ENCODE measurements around the gene GRIN1.

The GRIN1 gene

DNA sequence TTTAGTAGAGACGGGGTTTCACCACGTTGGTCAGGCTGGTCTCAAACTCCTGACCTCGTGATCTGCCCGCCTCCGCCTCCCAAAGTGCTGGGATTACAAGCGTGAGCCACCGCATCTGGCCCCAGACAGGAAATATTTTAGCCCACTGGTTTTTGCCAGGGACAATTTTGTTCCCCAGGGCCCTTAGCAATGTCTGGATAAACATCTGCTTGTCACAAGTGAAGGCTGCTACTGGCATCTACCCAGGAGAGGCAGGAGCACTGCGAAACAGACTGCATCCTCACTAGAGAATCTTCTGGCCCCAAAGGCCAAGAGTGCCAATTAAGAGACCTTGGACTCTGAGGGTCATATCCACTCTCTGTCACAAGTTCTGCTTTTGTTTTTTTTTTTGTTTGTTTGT is 64.0 kb downstream of the GRIN1 start:
- H3K4me1 ChIP-seq, result peaks cover 4 to 76% (median 62%) of the 10 kb centered on the region in 4 donors
- H3K36me3 ChIP-seq, result peaks cover 0 to 4% (median 0%) of the 10 kb centered on the region in 3 donors
- no peak for DNase-seq
- intact Hi-C loops (cut with DNase I; ENCODE audit: low total_unique reads), result no loop called here
- no peak overlapping the region for H3K4me3 ChIP-seq
- H3K27ac ChIP-seq, result no peak overlapping the region
- H3K9me3 ChIP-seq, result no peaks in the 10 kb centered on the region
- TF ChIP-seq, protein P1, sequence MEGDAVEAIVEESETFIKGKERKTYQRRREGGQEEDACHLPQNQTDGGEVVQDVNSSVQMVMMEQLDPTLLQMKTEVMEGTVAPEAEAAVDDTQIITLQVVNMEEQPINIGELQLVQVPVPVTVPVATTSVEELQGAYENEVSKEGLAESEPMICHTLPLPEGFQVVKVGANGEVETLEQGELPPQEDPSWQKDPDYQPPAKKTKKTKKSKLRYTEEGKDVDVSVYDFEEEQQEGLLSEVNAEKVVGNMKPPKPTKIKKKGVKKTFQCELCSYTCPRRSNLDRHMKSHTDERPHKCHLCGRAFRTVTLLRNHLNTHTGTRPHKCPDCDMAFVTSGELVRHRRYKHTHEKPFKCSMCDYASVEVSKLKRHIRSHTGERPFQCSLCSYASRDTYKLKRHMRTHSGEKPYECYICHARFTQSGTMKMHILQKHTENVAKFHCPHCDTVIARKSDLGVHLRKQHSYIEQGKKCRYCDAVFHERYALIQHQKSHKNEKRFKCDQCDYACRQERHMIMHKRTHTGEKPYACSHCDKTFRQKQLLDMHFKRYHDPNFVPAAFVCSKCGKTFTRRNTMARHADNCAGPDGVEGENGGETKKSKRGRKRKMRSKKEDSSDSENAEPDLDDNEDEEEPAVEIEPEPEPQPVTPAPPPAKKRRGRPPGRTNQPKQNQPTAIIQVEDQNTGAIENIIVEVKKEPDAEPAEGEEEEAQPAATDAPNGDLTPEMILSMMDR (IDR thresholded peaks at IDR 0.05), result no peak
- H3K27me3 ChIP-seq, result no peaks in the 10 kb centered on the region

DNA sequence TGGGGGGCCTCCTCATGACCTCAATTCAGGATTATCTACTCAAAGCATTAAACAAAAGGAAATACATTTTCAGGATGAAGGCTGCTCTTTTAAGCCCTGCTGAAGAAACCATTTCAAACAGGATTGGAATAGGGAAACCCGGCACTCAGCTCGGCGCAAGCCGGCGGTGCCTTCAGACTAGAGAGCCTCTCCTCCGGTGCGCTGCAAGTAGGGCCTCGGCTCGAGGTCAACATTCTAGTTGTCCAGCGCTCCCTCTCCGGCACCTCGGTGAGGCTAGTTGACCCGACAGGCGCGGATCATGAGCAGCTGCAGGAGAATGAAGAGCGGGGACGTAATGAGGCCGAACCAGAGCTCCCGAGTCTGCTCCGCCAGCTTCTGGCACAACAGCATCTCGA is 65.8 kb downstream of the GRIN1 start:
- no peak for DNase-seq
- H3K4me1 ChIP-seq, result peaks cover 0 to 59% (median 45%) of the 10 kb centered on the region in 4 donors
- H3K36me3 ChIP-seq, result peaks cover 0 to 14% (median 0%) of the 10 kb centered on the region in 3 donors
- intact Hi-C loops (cut with DNase I; ENCODE audit: low total_unique reads), result no loop called here
- no peaks in the 10 kb centered on the region for H3K9me3 ChIP-seq
- TF ChIP-seq, protein P1 (IDR thresholded peaks at IDR 0.05), result no peak
- H3K27ac ChIP-seq, result peak overlapping the region; percentile 82 to 89
- no peaks in the 10 kb centered on the region for H3K27me3 ChIP-seq
- H3K4me3 ChIP-seq, result peak overlapping the region; percentile 97

DNA sequence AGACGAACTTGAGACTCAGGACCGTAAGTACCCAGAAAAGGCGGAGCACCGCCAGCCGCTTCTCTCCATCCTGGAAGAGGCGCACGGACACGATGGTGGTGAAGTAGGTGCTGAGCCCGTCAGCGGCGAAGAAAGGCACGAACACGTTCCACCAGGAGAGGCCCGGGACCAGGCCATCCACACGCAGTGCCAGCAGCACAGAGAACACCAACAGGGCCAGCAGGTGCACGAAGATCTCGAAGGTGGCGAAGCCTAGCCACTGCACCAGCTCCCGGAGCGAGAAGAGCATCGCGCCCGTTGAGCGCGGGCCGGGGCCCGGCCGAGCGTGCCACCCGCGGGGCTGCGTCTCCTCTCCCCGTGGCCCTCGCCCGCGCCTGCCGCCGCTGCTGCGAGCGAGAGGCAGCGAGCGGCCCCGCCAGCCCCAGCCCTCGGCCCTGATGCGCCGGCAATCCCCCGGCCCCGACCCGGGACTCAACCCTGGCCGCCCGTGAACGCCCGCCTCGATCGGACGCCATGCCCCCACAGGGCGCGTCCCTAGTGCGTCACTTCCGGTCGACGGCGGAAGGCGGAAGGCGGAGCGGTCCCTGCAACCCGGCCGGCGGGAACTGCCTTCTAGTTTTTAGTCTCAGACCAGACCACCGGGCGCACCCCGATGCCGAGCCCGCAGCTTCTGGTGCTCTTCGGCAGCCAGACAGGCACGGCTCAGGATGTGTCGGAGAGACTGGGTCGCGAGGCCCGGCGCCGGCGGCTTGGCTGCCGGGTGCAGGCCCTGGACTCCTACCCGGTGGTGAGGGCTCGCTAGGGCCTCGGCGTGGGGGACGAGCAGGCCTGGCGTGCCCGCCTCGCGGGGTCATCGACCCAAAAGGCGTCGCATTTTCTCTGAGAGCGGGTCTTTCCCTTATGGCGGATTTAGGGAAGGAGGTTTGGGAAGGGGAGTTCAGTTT is 66.4 kb downstream of the GRIN1 start, which contains the start of the genes NDOR1 and TMEM203:
Gene NDOR1, plus strand, starts transcription at position 575 of the 944 bp plus-strand sequence. Its CDS starts 78 bp downstream, at position 653.
Gene TMEM203, minus strand, starts transcription at position 523 of the 944 bp plus-strand sequence. Its CDS starts 234 bp downstream, at position 289.
- Histone ChIP-seq H3K27ac (peak within 1 kb of the TSS; percentile 82 to 89), H3K4me1 (peaks cover 0 to 57% (median 44%) of the 10 kb centered on the region in 4 donors), H3K4me3 (peak within 1 kb of the TSS; percentile 97), H3K36me3 (peaks cover 0 to 20% (median 0%) of the 10 kb centered on the region in 3 donors), H3K27me3 (no peaks in the 10 kb centered on the region), H3K9me3 (no peaks in the 10 kb centered on the region)
- intact Hi-C loops (cut with DNase I; ENCODE audit: low total_unique reads), result no loop called here
- DNase-seq, result peak; percentile 86 to 93
- TF ChIP-seq, protein P1 (IDR thresholded peaks at IDR 0.05), result no peak

DNA sequence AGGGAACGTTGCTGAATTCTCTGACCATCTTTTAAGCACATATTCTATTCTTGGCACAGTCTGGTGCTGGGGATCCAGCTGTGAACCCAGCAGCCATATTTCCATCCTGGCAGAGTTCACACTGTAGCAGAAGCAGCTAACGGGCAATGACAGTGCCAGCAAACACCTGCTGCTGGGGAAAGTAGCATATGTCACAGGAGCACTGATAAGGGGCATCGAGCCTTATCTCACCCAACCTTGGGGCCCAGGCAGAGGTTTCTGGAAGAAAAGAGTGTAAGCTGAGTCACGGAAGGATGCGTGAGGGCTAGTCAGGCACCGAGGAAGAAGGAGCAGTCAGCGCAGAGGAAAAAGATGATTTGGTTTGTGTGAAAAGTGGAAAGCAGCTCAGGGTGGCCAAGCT is 67.6 kb downstream of the GRIN1 start:
- Histone ChIP-seq H3K4me1 (peaks cover 0 to 51% (median 38%) of the 10 kb centered on the region in 4 donors), H3K27me3 (no peaks in the 10 kb centered on the region), H3K36me3 (peaks cover 0 to 24% (median 0%) of the 10 kb centered on the region in 3 donors), H3K9me3 (no peaks in the 10 kb centered on the region), H3K4me3 (peak overlapping the region; percentile 97), H3K27ac (no peak overlapping the region)
- DNase-seq, result no peak
- intact Hi-C loops (cut with DNase I; ENCODE audit: low total_unique reads), result no loop called here
- TF ChIP-seq, protein P1 (IDR thresholded peaks at IDR 0.05), result no peak

DNA sequence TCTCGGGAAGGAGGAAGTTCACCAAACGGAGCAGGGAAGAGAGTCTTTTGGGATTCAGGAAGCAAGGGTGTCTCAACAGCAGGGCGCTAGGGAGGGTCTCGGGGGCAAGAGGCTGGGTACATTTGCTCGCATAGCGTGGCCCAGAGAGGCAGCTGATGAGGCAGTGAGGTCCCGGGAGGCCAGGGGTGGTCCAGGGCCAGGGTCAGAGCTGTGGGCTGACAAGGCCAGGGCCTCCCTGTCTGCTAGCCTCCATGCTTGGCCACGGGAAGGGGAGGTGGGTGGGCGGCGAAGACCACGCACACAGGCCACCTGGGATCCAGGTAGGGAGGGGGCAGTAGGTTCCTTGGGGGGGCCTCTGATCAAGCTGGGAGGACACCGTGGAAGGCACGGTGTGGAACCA is 72.6 kb downstream of the GRIN1 start:
- TF ChIP-seq, protein P1 (IDR thresholded peaks at IDR 0.05), result no peak
- DNase-seq, result no peak
- intact Hi-C loops (cut with DNase I; ENCODE audit: low total_unique reads), result no loop called here
- peaks cover 0 to 6% (median 5%) of the 10 kb centered on the region in 4 donors for H3K4me1 ChIP-seq
- no peaks in the 10 kb centered on the region for H3K9me3 ChIP-seq
- no peaks in the 10 kb centered on the region for H3K27me3 ChIP-seq
- H3K27ac ChIP-seq, result no peak overlapping the region
- peaks cover 0 to 47% (median 0%) of the 10 kb centered on the region in 3 donors for H3K36me3 ChIP-seq
- H3K4me3 ChIP-seq, result no peak overlapping the region

Data from tibial artery (tissue), 4 donors.